ENCODE data around the gene VEZF1. TPM values are rescaled to one million over a fixed set of nuclear protein-coding genes. Genes with fewer than 3 reads are reported as not detected.

Gene VEZF1
- total RNA-seq, 1 experiment from 2014 or later = 77.7 TPM

- ChIA-PET POLR2A (ENCODE audit: low non-redundant PET) (no interaction called here), CTCF (no interaction called here)
- DNase-seq (ENCODE audit: low spot score) = no peak
- no peaks in the 10 kb centered on the region for H3K36me3 ChIP-seq (ENCODE audit: insufficient read depth, low read length, poor library complexity, severe bottlenecking)
- TF ChIP-seq EZH2 (IDR thresholded peaks at IDR 0.05; ENCODE audit: borderline replicate concordance, low read depth, low read length, poor library complexity, severe bottlenecking) = no peak
- no peak for TF ChIP-seq CTCF (conservative IDR thresholded peaks at IDR 0.05; ENCODE audit: low read depth, low read length)
- intact Hi-C loops (cut with micrococcal nuclease; ENCODE audit: unreplicated experiment) = no loop called here
- H3K4me3 ChIP-seq (ENCODE audit: low read depth, low read length, poor library complexity, severe bottlenecking) = no peak overlapping the region
- BruUV-seq (replicated peaks) = no TSS peak
- no peaks in the 10 kb centered on the region for H3K27me3 ChIP-seq (replicated peaks; ENCODE audit: insufficient read depth, low read depth, low read length, poor library complexity)
- H3K9me3 ChIP-seq (ENCODE audit: low read depth, low read length, poor library complexity, severe bottlenecking) = no peaks in the 10 kb centered on the region
- H3K4me1 ChIP-seq (ENCODE audit: insufficient read depth, low read length, poor library complexity, severe bottlenecking) = peaks cover 35% of the 10 kb centered on the region
- H3K27ac ChIP-seq (ENCODE audit: low read depth, low read length, poor library complexity, severe bottlenecking) = no peak overlapping the region
These were observed 31.5 kb downstream of the VEZF1 start for GRCh38 chr17:57956291-57957119.

- CTCF ChIA-PET = interaction anchor here (0.6 to 0.8 kb wide), 2 partner anchors 80 to 150 kb away, joined by 3 read pairs; no protein-coding TSS in a partner anchor
- DNase-seq (ENCODE audit: low spot score) = peak; percentile 85
- POLR2A ChIA-PET (ENCODE audit: low non-redundant PET) = interaction anchor here (0.7 kb wide), 1 partner anchor 1145 kb away, joined by 7 read pairs; no protein-coding TSS in a partner anchor
- Histone ChIP-seq H3K4me3 (ENCODE audit: low read depth, low read length, poor library complexity, severe bottlenecking) (peak within 1 kb of the TSS; percentile 83), H3K4me1 (ENCODE audit: insufficient read depth, low read length, poor library complexity, severe bottlenecking) (peaks cover 46% of the 10 kb centered on the region), H3K27ac (ENCODE audit: low read depth, low read length, poor library complexity, severe bottlenecking) (peak within 1 kb of the TSS; percentile 90), H3K9me3 (ENCODE audit: low read depth, low read length, poor library complexity, severe bottlenecking) (no peaks in the 10 kb centered on the region), H3K27me3 (replicated peaks; ENCODE audit: insufficient read depth, low read depth, low read length, poor library complexity) (no peaks in the 10 kb centered on the region), H3K36me3 (ENCODE audit: insufficient read depth, low read length, poor library complexity, severe bottlenecking) (no peaks in the 10 kb centered on the region)
- intact Hi-C loops (cut with micrococcal nuclease; ENCODE audit: unreplicated experiment) = no loop called here
- TF ChIP-seq CTCF (conservative IDR thresholded peaks at IDR 0.05; ENCODE audit: low read depth, low read length) (0 out of 2 replicates have a peak, but pooled peaks have one; percentile 27), EZH2 (IDR thresholded peaks at IDR 0.05; ENCODE audit: borderline replicate concordance, low read depth, low read length, poor library complexity, severe bottlenecking) (no peak)
- BruUV-seq (replicated peaks) = no TSS peak
These were observed 32.7 kb downstream of the VEZF1 start, which contains the start of gene CUEDC1 for GRCh38 chr17:57955183-57955931. Gene CUEDC1 (minus strand): TSS chr17:57955412. CDS start chr17:57885564, 69,848 bp downstream.

GRCh38 chr17:57954397-57955182 lies 33.5 kb downstream of the VEZF1 start:
- Histone ChIP-seq H3K27me3 (replicated peaks; ENCODE audit: insufficient read depth, low read depth, low read length, poor library complexity) (no peaks in the 10 kb centered on the region), H3K27ac (ENCODE audit: low read depth, low read length, poor library complexity, severe bottlenecking) (peak overlapping the region; percentile 90), H3K36me3 (ENCODE audit: insufficient read depth, low read length, poor library complexity, severe bottlenecking) (no peaks in the 10 kb centered on the region), H3K9me3 (ENCODE audit: low read depth, low read length, poor library complexity, severe bottlenecking) (no peaks in the 10 kb centered on the region), H3K4me1 (ENCODE audit: insufficient read depth, low read length, poor library complexity, severe bottlenecking) (peaks cover 53% of the 10 kb centered on the region), H3K4me3 (ENCODE audit: low read depth, low read length, poor library complexity, severe bottlenecking) (peak overlapping the region; percentile 83)
- ChIA-PET CTCF (interaction anchor here (0.6 kb wide), 2 partner anchors 150 to 168 kb away, joined by 3 to 5 read pairs; no protein-coding TSS in a partner anchor), POLR2A (ENCODE audit: low non-redundant PET) (interaction anchor here (0.6 kb wide), 1 partner anchor 53 kb away, joined by 3 read pairs; no protein-coding TSS in a partner anchor)
- intact Hi-C loops (cut with micrococcal nuclease; ENCODE audit: unreplicated experiment) = loop anchor here (5.0 kb wide), 1 partner anchor 33 kb away; the partner anchor contains the start of gene VEZF1
- no TSS peak for BruUV-seq (replicated peaks)
- no peak for TF ChIP-seq CTCF (conservative IDR thresholded peaks at IDR 0.05; ENCODE audit: low read depth, low read length)
- no peak for TF ChIP-seq EZH2 (IDR thresholded peaks at IDR 0.05; ENCODE audit: borderline replicate concordance, low read depth, low read length, poor library complexity, severe bottlenecking)
- peak; percentile 95 for DNase-seq (ENCODE audit: low spot score)

All from A673 (cell line).